HFFc6 (cell line): ENCODE data around the gene CERK. TPM values are rescaled to one million over a fixed set of nuclear protein-coding genes. Genes with fewer than 3 reads are reported as not detected.

ENCODE experiments used
- DNase-seq: peaks from one replicate; pipeline ENCODE4 v3.0.0-alpha.2; 2018
- H3K27ac Mint-ChIP-seq: 2 replicates; pipeline ENCODE4 v1.8.0; 2020; ENCODE audit warnings: mild to moderate bottlenecking, mixed read lengths
- H3K27me3 Mint-ChIP-seq: 2 replicates; pipeline ENCODE4 v1.8.0; 2021; ENCODE audit warnings: mild to moderate bottlenecking, moderate library complexity, mixed read lengths; ENCODE audit not compliant: insufficient read depth
- H3K36me3 Mint-ChIP-seq: 2 replicates; pipeline ENCODE4 v1.8.0; 2021; ENCODE audit warnings: low read depth, mixed read lengths
- H3K4me1 Mint-ChIP-seq: 2 replicates; pipeline ENCODE4 v1.8.0; 2020; ENCODE audit warnings: low read depth, mixed read lengths
- H3K4me3 Mint-ChIP-seq: 2 replicates; pipeline ENCODE4 v1.8.0; 2020; ENCODE audit warnings: mild to moderate bottlenecking, moderate library complexity, mixed read lengths
- H3K9me3 Mint-ChIP-seq: 2 replicates; pipeline ENCODE4 v1.8.0; 2020; ENCODE audit warnings: mild to moderate bottlenecking, mixed read lengths
- total RNA-seq, 6 experiments: library from RNA; stranded (reverse); fragmentation: NEBNext Ultra II Directional; extraction: Animal tissue kit (Norgen Biotek cat#: 25700); gene quantifications; 2 replicates in 1 of 6; 3 replicates in 5 of 6; pipeline ENCODE4 v1.2.3, GENCODE V29; 2021
- TF ChIP-seq, protein P1 (sequence below): fragments of 200-600 bp; sonication (generic); IDR thresholded peaks from 2 replicates; pipeline ENCODE4 v1.5.0; 2021; ENCODE audit warnings: antibody characterized with exemption, mild to moderate bottlenecking

Gene CERK
- total RNA-seq, 6 experiments from 2014 or later = 49.1 to 54.8 (median 52.0) TPM

DNA sequence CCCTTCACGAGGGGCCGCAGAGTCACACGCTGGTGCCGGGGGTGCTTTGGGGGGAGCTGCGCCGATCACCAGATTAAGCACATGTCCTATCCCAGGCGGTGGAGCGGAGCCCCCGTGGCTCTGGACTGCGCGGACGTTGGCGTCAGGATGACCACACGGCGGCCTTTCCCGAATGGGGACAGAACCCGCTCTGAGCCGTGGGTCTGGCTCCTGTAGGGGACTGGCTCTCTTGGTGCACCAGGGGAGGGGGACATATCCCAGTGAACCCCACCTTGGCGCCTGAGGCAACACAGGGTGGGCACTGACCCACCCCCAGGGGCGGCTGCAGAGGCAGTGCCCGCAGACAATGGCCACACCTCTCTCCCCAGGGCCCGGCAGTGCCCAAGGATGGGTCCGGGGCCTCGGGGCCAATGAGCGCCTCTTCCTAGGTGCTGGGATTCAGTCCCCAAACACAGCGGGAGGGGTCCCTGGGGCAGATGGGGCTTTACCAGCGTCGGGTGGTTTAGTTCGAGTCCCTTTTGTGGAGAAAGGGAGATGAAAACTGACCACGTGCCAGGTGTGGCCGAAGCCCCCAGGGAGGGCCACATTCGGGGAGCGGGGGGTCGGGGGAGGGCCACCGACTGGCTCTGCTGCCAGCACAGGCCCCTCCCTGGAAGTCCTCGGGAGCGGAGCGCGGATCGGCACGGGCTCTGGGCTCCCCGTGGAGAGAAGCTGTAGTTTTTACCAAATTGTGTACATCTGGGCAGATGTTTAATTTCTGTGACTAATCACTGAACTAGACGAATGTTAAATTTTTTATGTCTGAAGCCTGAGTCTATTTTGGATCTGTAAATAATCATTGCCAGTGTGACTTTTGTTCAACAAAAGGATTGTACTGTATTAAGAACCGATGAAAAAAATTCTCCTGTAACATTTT is 59.0 kb downstream of the CERK start:
- H3K27me3 Mint-ChIP-seq = no peaks in the 10 kb centered on the region; the same call in 1 of the 2 replicates
- no peaks in the 10 kb centered on the region for H3K9me3 Mint-ChIP-seq
- no peak for DNase-seq
- no peaks in the 10 kb centered on the region for H3K4me1 Mint-ChIP-seq
- TF ChIP-seq, protein P1, sequence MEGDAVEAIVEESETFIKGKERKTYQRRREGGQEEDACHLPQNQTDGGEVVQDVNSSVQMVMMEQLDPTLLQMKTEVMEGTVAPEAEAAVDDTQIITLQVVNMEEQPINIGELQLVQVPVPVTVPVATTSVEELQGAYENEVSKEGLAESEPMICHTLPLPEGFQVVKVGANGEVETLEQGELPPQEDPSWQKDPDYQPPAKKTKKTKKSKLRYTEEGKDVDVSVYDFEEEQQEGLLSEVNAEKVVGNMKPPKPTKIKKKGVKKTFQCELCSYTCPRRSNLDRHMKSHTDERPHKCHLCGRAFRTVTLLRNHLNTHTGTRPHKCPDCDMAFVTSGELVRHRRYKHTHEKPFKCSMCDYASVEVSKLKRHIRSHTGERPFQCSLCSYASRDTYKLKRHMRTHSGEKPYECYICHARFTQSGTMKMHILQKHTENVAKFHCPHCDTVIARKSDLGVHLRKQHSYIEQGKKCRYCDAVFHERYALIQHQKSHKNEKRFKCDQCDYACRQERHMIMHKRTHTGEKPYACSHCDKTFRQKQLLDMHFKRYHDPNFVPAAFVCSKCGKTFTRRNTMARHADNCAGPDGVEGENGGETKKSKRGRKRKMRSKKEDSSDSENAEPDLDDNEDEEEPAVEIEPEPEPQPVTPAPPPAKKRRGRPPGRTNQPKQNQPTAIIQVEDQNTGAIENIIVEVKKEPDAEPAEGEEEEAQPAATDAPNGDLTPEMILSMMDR = no peak
- no peak overlapping the region for H3K27ac Mint-ChIP-seq
- no peaks in the 10 kb centered on the region for H3K36me3 Mint-ChIP-seq
- no peak overlapping the region for H3K4me3 Mint-ChIP-seq

DNA sequence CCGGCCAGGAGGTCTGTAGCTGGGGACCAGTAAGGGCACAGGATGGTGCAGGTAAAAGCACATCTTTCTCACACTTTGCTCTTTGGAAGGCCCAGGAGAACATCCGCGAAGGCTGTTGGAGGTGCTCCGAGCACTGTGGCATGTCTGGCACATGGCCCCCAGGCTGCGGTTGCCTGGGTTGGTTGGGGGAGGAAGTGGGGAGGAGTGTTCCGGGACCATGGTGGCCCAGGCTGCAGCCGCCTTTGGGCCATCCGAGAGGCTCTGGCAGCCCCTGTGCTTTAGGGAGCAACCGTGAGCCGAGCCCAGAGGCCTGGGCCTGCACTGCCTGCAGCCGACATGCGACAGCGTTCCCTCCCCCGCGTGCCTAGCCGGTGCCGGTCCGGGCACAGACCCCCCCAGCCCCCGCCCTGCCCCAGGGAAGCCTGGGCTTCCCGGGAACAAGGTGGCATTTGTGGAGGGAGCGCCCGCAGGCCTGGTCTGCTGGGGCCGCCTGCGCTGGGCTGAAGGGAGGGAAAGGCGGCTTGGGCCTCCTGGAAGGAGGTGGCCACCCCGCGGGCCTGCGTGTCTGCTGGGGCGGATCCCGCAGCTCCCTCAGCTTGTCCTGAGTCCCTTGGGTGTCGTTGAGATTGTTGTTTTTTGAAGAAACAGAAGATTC is 59.9 kb downstream of the CERK start:
- TF ChIP-seq, protein P1 = no peak

DNA sequence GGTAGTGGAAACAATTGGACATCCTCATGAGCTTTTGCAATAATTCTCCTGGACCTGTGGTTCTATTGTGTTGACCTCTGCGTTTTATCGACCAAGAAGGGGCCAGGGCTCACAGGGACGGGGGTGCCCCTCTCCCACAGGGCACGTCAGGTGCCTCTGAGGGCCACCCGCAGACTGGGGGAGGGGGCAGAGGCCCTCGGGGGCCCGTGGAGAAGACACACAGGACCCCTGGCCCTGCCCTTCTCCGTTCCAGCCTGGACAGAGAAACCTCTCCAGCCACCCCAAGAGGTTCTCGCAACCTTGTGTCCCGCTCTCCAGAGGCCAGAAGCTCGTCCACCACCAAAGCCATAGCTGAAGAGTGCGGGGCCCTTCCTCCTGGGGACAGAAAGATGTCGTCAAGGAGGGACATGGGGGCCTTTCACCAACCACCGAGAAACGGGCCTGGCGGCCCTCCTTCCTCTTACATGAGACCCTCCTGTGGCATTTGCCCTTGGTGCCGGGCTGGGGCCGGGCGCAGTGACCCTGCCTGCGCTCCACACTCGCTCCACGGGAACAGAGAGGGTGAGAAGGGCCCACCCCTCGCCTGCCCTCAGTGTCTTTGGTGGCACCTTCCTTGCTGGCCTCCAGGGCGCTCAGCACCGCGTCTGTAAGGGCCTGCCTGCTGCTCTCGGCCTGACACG is 60.6 kb downstream of the CERK start:
- Mint-ChIP-seq H3K27ac (no peak overlapping the region), H3K9me3 (no peaks in the 10 kb centered on the region), H3K4me3 (no peak overlapping the region), H3K4me1 (no peaks in the 10 kb centered on the region), H3K36me3 (no peaks in the 10 kb centered on the region), H3K27me3 (no peaks in the 10 kb centered on the region; the same call in 1 of the 2 replicates)
- DNase-seq = no peak
- TF ChIP-seq, protein P1 = no peak

More for the DNA sequence above, 59.9 kb downstream of the CERK start:
- Mint-ChIP-seq H3K4me3 (no peak overlapping the region), H3K4me1 (no peaks in the 10 kb centered on the region), H3K27me3 (no peaks in the 10 kb centered on the region; the same call in 1 of the 2 replicates), H3K9me3 (no peaks in the 10 kb centered on the region), H3K27ac (no peak overlapping the region), H3K36me3 (no peaks in the 10 kb centered on the region)
- DNase-seq = no peak

DNA sequence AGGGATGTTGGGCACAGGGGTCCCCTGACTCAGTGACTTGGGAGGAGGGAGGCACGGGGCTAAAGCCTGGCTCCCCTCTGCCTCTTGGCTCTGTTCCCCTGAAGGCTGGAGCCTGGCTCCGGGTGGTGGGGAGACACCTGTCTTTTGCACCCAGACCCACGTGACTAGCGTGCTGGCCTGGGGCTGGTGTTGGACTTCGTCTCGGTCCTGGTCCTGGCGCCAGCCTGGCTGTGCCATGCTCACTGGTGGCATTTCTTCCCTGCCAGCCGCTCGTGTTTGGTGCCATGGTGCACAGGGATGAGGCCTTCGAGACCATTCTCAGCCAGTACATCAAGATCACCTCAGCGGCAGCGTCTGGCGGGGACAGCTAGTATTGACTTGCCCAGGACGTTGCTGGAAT is 61.2 kb downstream of the CERK start:
- TF ChIP-seq, protein P1 = no peak
- H3K27ac Mint-ChIP-seq = no peak overlapping the region
- no peaks in the 10 kb centered on the region for H3K9me3 Mint-ChIP-seq
- H3K4me3 Mint-ChIP-seq = no peak overlapping the region
- no peaks in the 10 kb centered on the region for H3K4me1 Mint-ChIP-seq
- DNase-seq = no peak
- H3K36me3 Mint-ChIP-seq = no peaks in the 10 kb centered on the region
- no peaks in the 10 kb centered on the region; the same call in 1 of the 2 replicates for H3K27me3 Mint-ChIP-seq

DNA sequence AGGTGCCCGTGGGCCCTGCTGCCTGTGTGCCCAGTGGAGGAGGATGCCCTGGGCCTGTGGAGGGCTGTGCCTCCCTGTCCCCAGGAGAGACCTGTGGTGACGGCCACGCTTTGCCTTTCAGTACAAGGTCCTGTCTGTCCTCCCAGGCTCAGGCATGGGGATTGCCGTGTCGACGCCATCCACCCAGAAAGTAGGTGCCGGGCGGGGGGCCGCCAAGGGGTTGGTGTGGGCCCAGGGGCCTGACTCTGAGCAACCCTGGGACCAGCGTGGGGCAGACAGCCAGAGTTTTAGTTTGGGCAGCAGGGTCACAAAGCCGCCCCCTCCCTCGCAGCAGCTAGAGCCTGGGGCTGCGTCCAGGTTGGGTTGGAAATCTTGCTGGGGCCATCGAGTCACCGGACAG is 61.6 kb downstream of the CERK start:
- H3K4me1 Mint-ChIP-seq = no peaks in the 10 kb centered on the region
- H3K27ac Mint-ChIP-seq = no peak overlapping the region
- H3K4me3 Mint-ChIP-seq = no peak overlapping the region
- H3K27me3 Mint-ChIP-seq = no peaks in the 10 kb centered on the region; the same call in 1 of the 2 replicates
- no peaks in the 10 kb centered on the region for H3K9me3 Mint-ChIP-seq
- H3K36me3 Mint-ChIP-seq = no peaks in the 10 kb centered on the region
- TF ChIP-seq, protein P1 = no peak
- DNase-seq = no peak
